GM19467 (cell line): ENCODE results near the gene TEX261.

Experiments
- ATAC-seq: cut with Tn5 transposase; IDR thresholded peaks from one replicate; pipeline ENCODE4 v1.9.1; 2021; ENCODE audit warnings: mild to moderate bottlenecking, moderate library complexity; ENCODE audit not compliant: unreplicated experiment

TEX261 gene

GRCh38 chr2:70959851-70960832 lies 34.5 kb downstream of the TEX261 start:
- no peak for ATAC-seq

- ATAC-seq, result no peak
Measured at GRCh38 chr2:70959271-70959761, 35.4 kb downstream of the TEX261 start.

GRCh38 chr2:70958759-70959158 lies 35.9 kb downstream of the TEX261 start:
- ATAC-seq, result no peak

- ATAC-seq, result no peak
Measured at GRCh38 chr2:70957798-70958197, 36.9 kb downstream of the TEX261 start.

GRCh38 chr2:70956141-70956540 lies 38.5 kb downstream of the TEX261 start:
- ATAC-seq, result no peak

GRCh38 chr2:70954886-70955285 lies 39.8 kb downstream of the TEX261 start:
- no peak for ATAC-seq

- ATAC-seq, result no peak
Measured at GRCh38 chr2:70949086-70949485, 45.6 kb downstream of the TEX261 start.

GRCh38 chr2:70948337-70949003 lies 46.2 kb downstream of the TEX261 start:
- ATAC-seq, result no peak

- no peak for ATAC-seq
Measured at GRCh38 chr2:70947556-70948184, 47.0 kb downstream of the TEX261 start.

GRCh38 chr2:70946832-70947442 lies 47.7 kb downstream of the TEX261 start:
- no peak for ATAC-seq

- no peak for ATAC-seq
Measured at GRCh38 chr2:70944111-70944690, 50.5 kb downstream of the TEX261 start.

GRCh38 chr2:70943205-70943871 lies 51.3 kb downstream of the TEX261 start:
- ATAC-seq, result no peak

GRCh38 chr2:70942396-70943204 lies 52.1 kb downstream of the TEX261 start:
- no peak for ATAC-seq

GRCh38 chr2:70941701-70942100 lies 53.0 kb downstream of the TEX261 start:
- ATAC-seq, result no peak

- ATAC-seq, result no peak
Measured at GRCh38 chr2:70941186-70941585, 53.5 kb downstream of the TEX261 start.

GRCh38 chr2:70939839-70940580 lies 54.7 kb downstream of the TEX261 start:
- ATAC-seq, result no peak

GRCh38 chr2:70939001-70939838 lies 55.5 kb downstream of the TEX261 start:
- no peak for ATAC-seq

- ATAC-seq, result no peak
Measured at GRCh38 chr2:70938586-70938950, 56.1 kb downstream of the TEX261 start.
